C4-2B (cell line): ENCODE results near the gene ELL.

Experiments
- H3K27ac ChIP-seq: fragments of 450-650 bp; 2 replicates; pipeline ENCODE4 v1.5.1; 2017
- ZFX ChIP-seq: fragments of 450-650 bp; IDR thresholded peaks from 2 replicates; pipeline ENCODE4 v1.6.1; 2017
- TF ChIP-seq, protein P1 (sequence below): fragments of 450-650 bp; conservative IDR thresholded peaks from 2 replicates; pipeline ENCODE4 v1.5.1; 2017; ENCODE audit warnings: mild to moderate bottlenecking

ELL gene

DNA sequence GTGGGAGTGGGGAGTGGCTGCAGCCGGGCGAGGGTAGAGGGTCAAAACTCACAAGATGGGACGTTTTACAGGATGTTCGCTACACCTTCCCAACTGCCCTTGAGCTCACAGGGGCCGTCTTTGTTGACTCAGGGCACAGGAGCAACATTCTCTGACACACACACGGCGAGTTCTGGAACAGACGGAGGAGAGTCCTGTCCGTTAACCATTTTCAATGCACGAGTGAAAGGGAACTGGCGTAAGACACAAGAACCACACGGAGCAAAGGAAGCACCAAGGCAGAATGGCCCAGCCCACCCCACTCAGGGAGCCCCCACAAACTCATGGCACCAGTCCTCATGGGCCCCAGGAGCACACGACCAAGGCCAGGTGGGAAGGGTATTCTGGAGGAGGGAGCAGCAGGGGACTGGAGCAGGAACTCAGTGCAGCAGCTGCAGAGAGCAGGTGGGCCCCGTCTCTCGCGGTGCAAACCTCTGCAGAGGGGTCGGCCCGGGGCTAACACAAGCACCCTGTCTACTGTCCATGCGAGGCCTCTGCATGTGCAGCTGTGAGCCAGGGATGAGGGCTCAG is 46.0 kb downstream of the ELL start:
- no peak overlapping the region for H3K27ac ChIP-seq
- TF ChIP-seq ZFX, result no peak
- TF ChIP-seq, protein P1, sequence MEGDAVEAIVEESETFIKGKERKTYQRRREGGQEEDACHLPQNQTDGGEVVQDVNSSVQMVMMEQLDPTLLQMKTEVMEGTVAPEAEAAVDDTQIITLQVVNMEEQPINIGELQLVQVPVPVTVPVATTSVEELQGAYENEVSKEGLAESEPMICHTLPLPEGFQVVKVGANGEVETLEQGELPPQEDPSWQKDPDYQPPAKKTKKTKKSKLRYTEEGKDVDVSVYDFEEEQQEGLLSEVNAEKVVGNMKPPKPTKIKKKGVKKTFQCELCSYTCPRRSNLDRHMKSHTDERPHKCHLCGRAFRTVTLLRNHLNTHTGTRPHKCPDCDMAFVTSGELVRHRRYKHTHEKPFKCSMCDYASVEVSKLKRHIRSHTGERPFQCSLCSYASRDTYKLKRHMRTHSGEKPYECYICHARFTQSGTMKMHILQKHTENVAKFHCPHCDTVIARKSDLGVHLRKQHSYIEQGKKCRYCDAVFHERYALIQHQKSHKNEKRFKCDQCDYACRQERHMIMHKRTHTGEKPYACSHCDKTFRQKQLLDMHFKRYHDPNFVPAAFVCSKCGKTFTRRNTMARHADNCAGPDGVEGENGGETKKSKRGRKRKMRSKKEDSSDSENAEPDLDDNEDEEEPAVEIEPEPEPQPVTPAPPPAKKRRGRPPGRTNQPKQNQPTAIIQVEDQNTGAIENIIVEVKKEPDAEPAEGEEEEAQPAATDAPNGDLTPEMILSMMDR, result no peak

DNA sequence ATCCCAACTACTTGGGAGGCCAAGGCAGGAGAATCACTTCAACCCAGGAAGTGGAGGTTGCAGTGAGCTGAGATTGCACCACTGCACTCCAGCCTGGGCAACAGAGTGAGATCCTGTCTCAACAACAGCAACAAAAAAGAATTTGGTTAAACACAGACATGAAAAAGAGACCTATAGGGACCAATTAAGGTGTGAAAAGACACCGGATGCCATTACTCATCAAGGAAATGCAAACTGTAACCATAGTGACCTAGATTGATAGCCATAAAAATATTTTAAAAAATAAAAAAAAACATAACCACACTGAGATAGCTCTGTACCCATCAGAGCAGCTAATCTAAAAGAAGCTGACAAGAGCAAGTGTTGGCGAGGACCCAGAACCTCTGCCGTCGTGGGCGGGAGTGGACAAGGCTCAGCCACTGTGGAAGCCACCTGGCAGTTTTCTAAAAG is 46.8 kb downstream of the ELL start:
- TF ChIP-seq, protein P1, result no peak
- no peak for TF ChIP-seq ZFX
- no peak overlapping the region for H3K27ac ChIP-seq

DNA sequence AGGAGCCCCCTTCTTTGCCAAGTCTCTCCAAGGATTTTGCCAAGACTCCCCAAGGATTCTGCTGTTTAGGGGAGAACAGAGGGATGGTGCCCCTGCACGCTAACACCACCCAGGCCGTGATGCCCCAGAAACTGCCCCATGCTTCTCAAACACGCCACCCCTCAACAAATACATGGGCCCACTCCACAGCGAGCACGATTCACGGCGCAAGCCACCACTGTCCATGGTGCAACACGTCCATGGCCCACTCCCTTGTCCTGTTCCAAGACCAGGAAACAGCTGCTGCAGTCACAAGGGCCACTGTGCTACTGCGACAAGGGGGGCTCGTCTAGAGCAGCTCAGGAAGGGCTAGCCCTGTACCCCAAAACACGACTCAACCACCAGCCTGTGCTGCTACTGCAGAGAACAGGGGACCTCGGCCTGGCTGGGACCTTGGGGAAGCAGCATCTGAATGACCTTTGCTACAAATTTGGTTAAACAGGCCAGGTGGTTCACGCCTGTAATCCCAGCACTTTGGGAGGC is 47.4 kb downstream of the ELL start:
- no peak overlapping the region for H3K27ac ChIP-seq
- no peak for TF ChIP-seq ZFX
- TF ChIP-seq, protein P1, result no peak

DNA sequence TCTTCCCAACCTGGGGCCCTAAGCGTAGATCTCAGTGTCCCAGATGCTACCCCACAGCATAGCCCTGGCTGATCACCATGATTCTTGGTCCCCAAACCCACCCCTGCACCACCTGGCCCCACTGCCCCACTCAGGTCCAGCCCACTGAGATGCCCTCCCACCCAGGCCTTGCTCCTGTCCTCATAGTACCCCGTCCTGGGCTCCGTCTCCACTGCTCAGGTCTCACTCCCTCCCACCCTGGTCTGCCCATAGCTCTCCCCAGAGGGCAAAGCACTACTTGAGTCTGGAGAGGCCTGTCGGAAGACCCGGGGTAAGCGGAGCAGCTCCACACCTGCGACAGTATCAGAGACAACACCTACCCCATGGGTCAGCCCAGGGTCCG is 48.2 kb downstream of the ELL start:
- H3K27ac ChIP-seq, result no peak overlapping the region
- TF ChIP-seq, protein P1, result no peak
- TF ChIP-seq ZFX, result no peak

DNA sequence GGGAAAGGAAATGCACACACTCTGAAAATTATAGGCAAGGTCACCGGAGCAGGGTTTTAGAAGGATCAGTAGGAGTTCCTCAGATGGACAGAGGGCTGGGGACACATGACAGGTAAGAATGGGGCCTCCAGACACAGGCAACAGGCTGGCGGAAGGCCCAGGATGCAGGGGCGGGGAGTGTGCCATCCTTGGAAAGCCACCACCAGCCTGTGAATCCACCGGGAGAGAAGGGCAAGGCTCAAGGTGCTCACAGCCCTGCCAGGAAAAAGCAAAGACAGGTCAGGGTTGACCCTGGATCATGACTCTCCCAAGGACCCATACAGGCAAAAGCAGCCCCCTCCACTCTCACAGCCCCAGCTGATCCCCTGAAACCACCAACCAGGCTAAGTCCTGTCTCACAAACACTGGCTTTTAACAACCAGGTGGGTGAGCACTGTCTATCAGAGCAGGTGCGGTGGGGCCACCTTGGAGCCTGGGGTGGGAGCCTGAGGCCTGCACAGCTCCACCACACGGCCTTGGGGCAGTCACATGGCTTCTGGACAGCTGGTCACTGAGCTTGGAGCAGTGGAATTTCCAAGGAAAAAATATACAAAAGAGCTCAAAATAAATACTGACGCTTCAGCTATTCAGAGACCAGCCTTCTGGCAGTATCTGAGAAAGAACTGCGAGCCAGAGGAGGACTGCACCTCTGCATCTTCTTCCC is 48.7 kb downstream of the ELL start:
- no peak overlapping the region for H3K27ac ChIP-seq
- TF ChIP-seq ZFX, result no peak
- TF ChIP-seq, protein P1, result no peak

DNA sequence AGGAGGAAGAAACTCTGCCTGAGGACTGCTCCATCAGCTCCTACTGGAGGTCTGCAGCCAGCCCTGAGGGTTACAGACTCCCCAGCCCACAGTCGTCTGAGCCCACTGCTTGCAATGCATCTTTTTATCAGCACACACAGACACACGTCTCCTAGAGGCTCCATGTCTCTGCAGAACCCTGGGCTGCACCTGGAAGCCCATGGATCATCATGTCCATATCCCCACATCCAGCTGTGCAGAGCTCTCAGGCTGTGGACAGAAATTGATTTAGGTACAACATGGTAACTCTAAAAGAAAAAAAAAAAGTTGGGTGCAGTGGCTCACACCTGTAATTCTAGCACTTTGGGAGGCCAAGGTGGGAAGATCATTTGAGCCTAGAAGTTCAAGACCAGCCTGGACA is 51.1 kb downstream of the ELL start:
- no peak overlapping the region for H3K27ac ChIP-seq
- TF ChIP-seq, protein P1, result no peak
- TF ChIP-seq ZFX, result no peak

DNA sequence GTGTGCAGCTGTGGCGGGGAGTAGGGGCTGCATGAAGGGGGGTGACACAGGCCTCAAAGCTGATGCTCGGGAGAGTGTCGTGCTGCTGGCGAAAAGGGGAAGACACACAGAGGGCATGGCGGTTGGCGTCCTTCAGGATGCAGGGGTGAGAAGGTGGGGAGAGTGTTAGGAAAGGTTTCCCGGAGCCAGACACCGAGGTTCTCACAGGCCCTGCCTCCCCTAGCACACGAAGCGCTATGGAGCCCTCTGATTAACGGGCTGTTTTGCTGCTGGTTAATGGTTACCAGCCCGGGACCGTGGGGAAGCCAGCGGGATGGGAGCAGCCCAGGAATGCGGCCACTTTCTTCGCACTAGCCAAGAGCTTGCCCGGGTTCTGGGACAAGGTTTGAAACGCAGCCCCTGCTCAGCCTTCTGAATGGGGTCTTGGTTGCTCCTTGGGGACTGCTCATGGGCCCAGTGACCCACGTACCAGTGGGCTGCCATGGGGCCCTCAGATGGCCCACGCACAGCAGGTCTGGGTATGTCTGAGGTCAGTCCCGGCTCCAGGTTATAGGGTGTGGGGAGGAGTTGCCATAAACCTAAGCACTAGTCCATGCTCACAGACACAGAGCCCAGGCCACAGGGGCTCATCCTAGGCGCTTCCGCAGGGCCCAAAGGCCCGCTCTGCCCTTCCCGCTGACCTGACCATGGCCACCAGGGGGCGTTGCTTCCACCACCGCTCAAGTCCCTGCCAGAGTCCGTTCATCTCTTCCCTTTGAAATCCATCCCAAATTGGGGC is 52.6 kb downstream of the ELL start:
- no peak overlapping the region for H3K27ac ChIP-seq

More for the DNA sequence above, 52.6 kb downstream of the ELL start:
- TF ChIP-seq, protein P1, result peak; percentile 85
- TF ChIP-seq ZFX, result no peak
